Measurements from ENCODE around the gene FAM171A1. TPM values are rescaled to one million over a fixed set of nuclear protein-coding genes. Genes with fewer than 3 reads are reported as not detected.

Gene FAM171A1
- total RNA-seq, 1 experiment from 2014 or later, result 46.5 TPM

GRCh38 chr10:15253951-15254807, 116.9 kb downstream of the FAM171A1 start:
- H3K27ac ChIP-seq (ENCODE audit: low read depth, low read length, poor library complexity, severe bottlenecking), result no peak overlapping the region
- intact Hi-C loops (cut with micrococcal nuclease; ENCODE audit: unreplicated experiment), result no loop called here
- no peak for DNase-seq (ENCODE audit: low spot score)
- ChIA-PET CTCF (no interaction called here), POLR2A (ENCODE audit: low non-redundant PET) (interaction anchor here (0.7 kb wide), 1 partner anchor 1324 kb away, joined by 4 read pairs; no protein-coding TSS in a partner anchor)
- no peaks in the 10 kb centered on the region for H3K36me3 ChIP-seq (ENCODE audit: insufficient read depth, low read length, poor library complexity, severe bottlenecking)
- H3K4me1 ChIP-seq (ENCODE audit: insufficient read depth, low read length, poor library complexity, severe bottlenecking), result no peaks in the 10 kb centered on the region
- TF ChIP-seq CTCF (conservative IDR thresholded peaks at IDR 0.05; ENCODE audit: low read depth, low read length) (no peak), EZH2 (IDR thresholded peaks at IDR 0.05; ENCODE audit: borderline replicate concordance, low read depth, low read length, poor library complexity, severe bottlenecking) (no peak)
- no peaks in the 10 kb centered on the region for H3K9me3 ChIP-seq (ENCODE audit: low read depth, low read length, poor library complexity, severe bottlenecking)
- H3K4me3 ChIP-seq (ENCODE audit: low read depth, low read length, poor library complexity, severe bottlenecking), result no peak overlapping the region
- BruUV-seq (replicated peaks), result no TSS peak
- H3K27me3 ChIP-seq (replicated peaks; ENCODE audit: insufficient read depth, low read depth, low read length, poor library complexity), result no peaks in the 10 kb centered on the region

DNA sequence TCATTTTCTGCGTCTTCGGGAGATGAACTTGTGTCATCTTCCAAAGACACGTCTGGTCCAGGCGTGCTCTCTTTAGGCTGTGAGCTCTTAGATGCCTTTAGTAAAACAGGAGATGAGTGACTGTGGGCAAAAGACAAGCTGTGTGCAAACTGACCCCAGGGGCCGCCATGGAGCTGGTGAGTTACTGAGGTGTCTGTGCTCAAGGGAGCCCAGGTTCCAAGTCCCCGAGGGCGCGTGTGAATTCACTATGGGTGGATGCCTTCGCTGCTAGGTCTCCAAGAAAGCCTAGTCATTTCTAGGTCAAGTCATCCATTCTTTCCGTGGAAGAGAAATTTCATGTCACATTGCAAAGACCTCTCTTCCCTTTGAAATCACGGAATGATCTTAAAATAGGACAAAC, 118.7 kb downstream of the FAM171A1 start:
- TF ChIP-seq EZH2 (IDR thresholded peaks at IDR 0.05; ENCODE audit: borderline replicate concordance, low read depth, low read length, poor library complexity, severe bottlenecking), result no peak
- no peak for TF ChIP-seq CTCF (conservative IDR thresholded peaks at IDR 0.05; ENCODE audit: low read depth, low read length)
- ChIA-PET POLR2A (ENCODE audit: low non-redundant PET) (no interaction called here), CTCF (no interaction called here)
- Histone ChIP-seq H3K4me1 (ENCODE audit: insufficient read depth, low read length, poor library complexity, severe bottlenecking) (no peaks in the 10 kb centered on the region), H3K9me3 (ENCODE audit: low read depth, low read length, poor library complexity, severe bottlenecking) (no peaks in the 10 kb centered on the region), H3K36me3 (ENCODE audit: insufficient read depth, low read length, poor library complexity, severe bottlenecking) (no peaks in the 10 kb centered on the region), H3K27ac (ENCODE audit: low read depth, low read length, poor library complexity, severe bottlenecking) (no peak overlapping the region), H3K4me3 (ENCODE audit: low read depth, low read length, poor library complexity, severe bottlenecking) (no peak overlapping the region), H3K27me3 (replicated peaks; ENCODE audit: insufficient read depth, low read depth, low read length, poor library complexity) (no peaks in the 10 kb centered on the region)
- intact Hi-C loops (cut with micrococcal nuclease; ENCODE audit: unreplicated experiment), result no loop called here
- BruUV-seq (replicated peaks), result no TSS peak
- no peak for DNase-seq (ENCODE audit: low spot score)

DNA sequence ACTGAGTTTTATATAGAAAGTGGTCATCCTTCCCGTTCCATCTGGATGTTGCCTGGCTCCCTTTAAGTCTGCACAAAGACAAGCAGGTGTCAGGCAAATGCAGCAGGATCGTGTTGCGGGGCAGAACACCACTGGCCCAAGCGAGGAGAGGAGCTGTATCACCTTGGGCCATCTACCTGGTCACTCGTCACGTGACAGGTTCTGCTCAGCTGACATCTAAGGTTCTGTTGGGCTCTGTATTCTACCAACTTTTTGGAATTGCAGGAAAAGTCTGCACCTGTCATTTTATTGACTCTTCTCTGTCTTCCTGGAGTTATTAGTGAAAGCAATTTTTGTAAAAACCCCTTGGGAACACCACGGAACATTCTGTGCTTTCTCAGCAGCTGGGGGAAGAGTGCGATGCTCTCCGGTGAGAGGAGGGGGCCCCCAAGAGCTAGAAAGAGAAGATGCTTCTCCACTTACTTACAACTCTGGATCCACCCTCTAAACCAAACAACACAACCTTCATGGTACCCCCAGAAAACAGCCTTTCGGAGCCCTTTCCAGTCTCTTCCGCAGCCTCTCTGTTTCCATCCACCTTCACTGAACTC, 119.2 kb downstream of the FAM171A1 start:
- H3K9me3 ChIP-seq (ENCODE audit: low read depth, low read length, poor library complexity, severe bottlenecking), result no peaks in the 10 kb centered on the region
- H3K4me1 ChIP-seq (ENCODE audit: insufficient read depth, low read length, poor library complexity, severe bottlenecking), result no peaks in the 10 kb centered on the region
- no peaks in the 10 kb centered on the region for H3K36me3 ChIP-seq (ENCODE audit: insufficient read depth, low read length, poor library complexity, severe bottlenecking)
- ChIA-PET POLR2A (ENCODE audit: low non-redundant PET) (no interaction called here), CTCF (no interaction called here)
- BruUV-seq (replicated peaks), result no TSS peak
- no peak overlapping the region for H3K4me3 ChIP-seq (ENCODE audit: low read depth, low read length, poor library complexity, severe bottlenecking)
- intact Hi-C loops (cut with micrococcal nuclease; ENCODE audit: unreplicated experiment), result no loop called here
- no peak for DNase-seq (ENCODE audit: low spot score)
- TF ChIP-seq EZH2 (IDR thresholded peaks at IDR 0.05; ENCODE audit: borderline replicate concordance, low read depth, low read length, poor library complexity, severe bottlenecking) (no peak), CTCF (conservative IDR thresholded peaks at IDR 0.05; ENCODE audit: low read depth, low read length) (no peak)
- no peak overlapping the region for H3K27ac ChIP-seq (ENCODE audit: low read depth, low read length, poor library complexity, severe bottlenecking)
- H3K27me3 ChIP-seq (replicated peaks; ENCODE audit: insufficient read depth, low read depth, low read length, poor library complexity), result no peaks in the 10 kb centered on the region
